Panc1 (cell line): ENCODE results near the gene OR4D10.

Experiments
- POLR2AphosphoS5 ChIP-seq: IDR thresholded peaks from 2 replicates; pipeline ENCODE4 v1.6.1; 2012; ENCODE audit warnings: mild to moderate bottlenecking, low read depth, low read length, moderate library complexity
- TF ChIP-seq, protein P1 (sequence below): fragments of 450-650 bp; IDR thresholded peaks from 2 replicates; pipeline ENCODE4 v1.5.1; 2017; ENCODE audit warnings: mild to moderate bottlenecking

DNA sequence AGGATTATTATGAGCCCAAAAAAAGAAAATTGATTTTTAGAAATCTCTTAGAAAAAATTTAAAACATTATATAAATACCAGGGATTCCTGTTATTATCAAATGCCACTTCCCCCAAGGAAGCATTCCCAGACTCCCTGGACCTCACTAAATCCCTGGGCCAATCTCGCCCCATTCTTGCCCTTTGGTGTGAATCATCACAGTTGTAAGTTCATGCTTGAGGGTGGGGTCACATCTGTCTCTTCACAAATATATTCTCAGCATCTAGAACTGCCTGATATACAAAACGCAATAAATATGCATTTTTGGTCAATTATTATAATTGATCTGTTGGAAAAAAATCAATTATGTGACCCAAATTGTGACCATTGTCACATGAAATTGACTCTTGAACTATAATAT is 24.6 kb upstream of the OR4D10 start:
- TF ChIP-seq, protein P1, sequence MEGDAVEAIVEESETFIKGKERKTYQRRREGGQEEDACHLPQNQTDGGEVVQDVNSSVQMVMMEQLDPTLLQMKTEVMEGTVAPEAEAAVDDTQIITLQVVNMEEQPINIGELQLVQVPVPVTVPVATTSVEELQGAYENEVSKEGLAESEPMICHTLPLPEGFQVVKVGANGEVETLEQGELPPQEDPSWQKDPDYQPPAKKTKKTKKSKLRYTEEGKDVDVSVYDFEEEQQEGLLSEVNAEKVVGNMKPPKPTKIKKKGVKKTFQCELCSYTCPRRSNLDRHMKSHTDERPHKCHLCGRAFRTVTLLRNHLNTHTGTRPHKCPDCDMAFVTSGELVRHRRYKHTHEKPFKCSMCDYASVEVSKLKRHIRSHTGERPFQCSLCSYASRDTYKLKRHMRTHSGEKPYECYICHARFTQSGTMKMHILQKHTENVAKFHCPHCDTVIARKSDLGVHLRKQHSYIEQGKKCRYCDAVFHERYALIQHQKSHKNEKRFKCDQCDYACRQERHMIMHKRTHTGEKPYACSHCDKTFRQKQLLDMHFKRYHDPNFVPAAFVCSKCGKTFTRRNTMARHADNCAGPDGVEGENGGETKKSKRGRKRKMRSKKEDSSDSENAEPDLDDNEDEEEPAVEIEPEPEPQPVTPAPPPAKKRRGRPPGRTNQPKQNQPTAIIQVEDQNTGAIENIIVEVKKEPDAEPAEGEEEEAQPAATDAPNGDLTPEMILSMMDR = no peak
- no peak for TF ChIP-seq POLR2AphosphoS5
